ENCODE data around the gene ZNF23. TPM values are rescaled to one million over a fixed set of nuclear protein-coding genes. Genes with fewer than 3 reads are reported as not detected.

Gene ZNF23
- total RNA-seq, 1 experiment from 2014 or later, result 12.1 TPM

Other genes starting within 250 kb of the ZNF23 start
- gene HYDIN, start 231.5 kb downstream of the ZNF23 start, total RNA-seq (2014; rRNA removed), result under 0.01 TPM in 1 of 2 replicates, not detected in the other
- gene CMTR2, start 172.8 kb downstream of the ZNF23 start, total RNA-seq (2014; rRNA removed), result 40.9 and 42.8 TPM in 2 replicates
- 0.23 TPM in 1 of 2 replicates, not detected in the other for gene CALB2, start 103.5 kb downstream of the ZNF23 start, total RNA-seq (2014; rRNA removed)
- gene TLE7, start 20.2 kb downstream of the ZNF23 start, total RNA-seq (2014; rRNA removed), result not detected in 2 replicates
- gene ZNF19, start 27.1 kb upstream of the ZNF23 start, total RNA-seq (2014; rRNA removed), result 0.96 and 3.9 TPM in 2 replicates
- 0.17 TPM in 1 of 2 replicates, not detected in the other for gene CHST4, start 64.2 kb upstream of the ZNF23 start, total RNA-seq (2014; rRNA removed)
- gene TAT, start 114.8 kb upstream of the ZNF23 start, total RNA-seq (2014; rRNA removed), result not detected in 2 replicates
- not detected in 2 replicates for gene MARVELD3, start 163.9 kb upstream of the ZNF23 start, total RNA-seq (2014; rRNA removed)

Data from LHCN-M2 (cell line).